ENCODE measurements around the gene GPX1.

Gene GPX1

DNA sequence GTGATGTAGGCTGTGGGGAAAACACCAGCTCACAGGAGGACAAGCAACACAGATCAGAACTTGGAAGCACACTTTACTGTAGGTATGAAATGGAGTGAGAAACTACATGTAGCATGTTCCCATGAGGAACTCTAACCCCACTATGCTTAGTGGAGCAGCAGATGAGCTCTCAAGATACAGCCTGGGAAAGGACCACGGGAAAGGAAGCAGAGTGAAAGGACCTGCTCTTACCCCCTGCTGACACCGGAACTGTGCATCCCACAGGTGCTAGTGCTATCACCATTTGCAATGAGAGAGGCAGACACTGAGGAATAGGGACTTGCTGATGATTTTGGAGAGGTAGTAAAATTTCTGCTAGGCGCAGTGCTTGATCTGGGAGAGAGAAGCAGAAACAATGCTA is 46.9 kb downstream of the GPX1 start:
- DNase-seq (ENCODE audit: low read depth): no peak

DNA sequence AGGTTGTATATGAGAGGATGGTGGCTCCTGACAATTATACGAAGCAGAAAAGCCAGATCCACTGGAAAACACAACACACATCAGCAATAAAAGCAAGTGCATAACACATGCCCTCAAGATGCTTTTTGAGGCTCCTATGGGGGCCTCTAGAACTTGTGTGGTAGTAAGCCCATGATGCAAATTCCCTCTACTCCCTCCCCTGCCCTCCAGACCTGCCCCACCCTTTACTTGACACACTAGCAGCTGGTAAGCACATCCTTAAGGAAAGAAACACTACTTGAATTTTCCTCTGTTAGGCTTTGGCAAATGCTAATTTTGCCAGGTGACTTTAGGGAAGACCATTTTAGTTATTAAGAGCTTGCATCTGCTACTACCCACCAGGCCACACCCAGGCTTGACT is 47.5 kb downstream of the GPX1 start:
- no peak for DNase-seq (ENCODE audit: low read depth)

All from activated T-helper 1 cell treated with Interleukin-2 at 50 U/mL for 16 hours (primary cell).